GM18526 (cell line): ENCODE measurements around the gene C1GALT1C1.
A peak's percentile ranks its signal among the peaks of the same experiment; 100 is the strongest.

Source experiments
- POLR2A ChIP-seq: IDR thresholded peaks from 3 replicates; pipeline ENCODE4 v1.6.1; 2011; ENCODE audit not compliant: insufficient read length; ENCODE audit errors: extremely low read depth

Gene C1GALT1C1

GRCh38 chrX:120614816-120615215 is 15.0 kb downstream of the C1GALT1C1 start:
- TF ChIP-seq POLR2A, result no peak

DNA sequence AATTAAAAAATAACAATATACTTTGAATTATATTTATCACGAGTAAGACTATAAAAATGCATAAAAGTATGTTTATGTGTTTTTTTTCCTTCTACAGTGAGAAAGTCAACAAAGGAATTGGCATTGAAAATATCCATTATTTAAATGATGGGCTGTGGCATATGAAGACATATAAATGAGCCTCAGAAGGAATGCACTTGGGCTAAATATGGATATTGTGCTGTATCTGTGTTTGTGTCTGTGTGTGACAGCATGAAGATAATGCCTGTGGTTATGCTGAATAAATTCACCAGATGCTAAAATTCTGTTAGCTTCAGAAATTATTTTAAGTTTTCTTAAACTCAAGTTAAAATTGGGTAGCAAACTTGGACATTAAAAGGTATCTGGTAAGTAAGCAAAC is 17.8 kb downstream of the C1GALT1C1 start:
- no peak for TF ChIP-seq POLR2A

GRCh38 chrX:120604361-120604782 is 25.5 kb downstream of the C1GALT1C1 start:
- no peak for TF ChIP-seq POLR2A

GRCh38 chrX:120603707-120604360 is 26.0 kb downstream of the C1GALT1C1 start, which contains the start of gene MCTS1:
Gene MCTS1, plus strand, starts transcription at chrX:120604101. Its CDS starts 136 bp downstream, at chrX:120604237.
- peak; percentile 58 for TF ChIP-seq POLR2A

DNA sequence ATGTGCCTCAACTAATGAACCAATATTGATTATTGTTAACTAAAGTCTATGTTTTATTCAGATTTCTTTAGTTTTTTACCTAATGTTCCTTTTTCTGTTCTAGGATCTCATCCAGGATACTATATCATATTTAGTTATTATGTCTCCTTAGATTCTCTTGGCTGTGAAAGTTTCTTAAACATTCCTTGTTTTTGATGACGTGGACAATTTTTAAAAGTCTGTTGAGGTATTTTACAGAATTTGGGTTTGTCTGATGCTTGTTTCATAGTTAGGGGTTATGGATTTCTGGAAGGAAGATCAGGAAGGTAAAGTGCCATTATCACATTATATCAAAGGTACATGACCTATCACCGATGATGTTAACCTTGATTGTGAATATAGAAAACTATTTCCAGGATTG is 44.2 kb downstream of the C1GALT1C1 start:
- TF ChIP-seq POLR2A, result no peak
